NCI-H2227 treated with DMSO at 0.1 percent for 48 hours (cell line): ENCODE data around the gene SLC13A4.
"Not testable (repeated sequence)": the region's sequence is repeated elsewhere in the genome, so short reads cannot be mapped to it uniquely, and the experiment has no call there.

ENCODE experiments used
- DNase-seq: peaks from one replicate; lab custom pipeline; 2025; lab: John Stamatoyannopoulos, UW

The SLC13A4 gene

GRCh38 chr7:135662123-135662372, 65.9 kb downstream of the SLC13A4 start:
- no peak for DNase-seq

DNA sequence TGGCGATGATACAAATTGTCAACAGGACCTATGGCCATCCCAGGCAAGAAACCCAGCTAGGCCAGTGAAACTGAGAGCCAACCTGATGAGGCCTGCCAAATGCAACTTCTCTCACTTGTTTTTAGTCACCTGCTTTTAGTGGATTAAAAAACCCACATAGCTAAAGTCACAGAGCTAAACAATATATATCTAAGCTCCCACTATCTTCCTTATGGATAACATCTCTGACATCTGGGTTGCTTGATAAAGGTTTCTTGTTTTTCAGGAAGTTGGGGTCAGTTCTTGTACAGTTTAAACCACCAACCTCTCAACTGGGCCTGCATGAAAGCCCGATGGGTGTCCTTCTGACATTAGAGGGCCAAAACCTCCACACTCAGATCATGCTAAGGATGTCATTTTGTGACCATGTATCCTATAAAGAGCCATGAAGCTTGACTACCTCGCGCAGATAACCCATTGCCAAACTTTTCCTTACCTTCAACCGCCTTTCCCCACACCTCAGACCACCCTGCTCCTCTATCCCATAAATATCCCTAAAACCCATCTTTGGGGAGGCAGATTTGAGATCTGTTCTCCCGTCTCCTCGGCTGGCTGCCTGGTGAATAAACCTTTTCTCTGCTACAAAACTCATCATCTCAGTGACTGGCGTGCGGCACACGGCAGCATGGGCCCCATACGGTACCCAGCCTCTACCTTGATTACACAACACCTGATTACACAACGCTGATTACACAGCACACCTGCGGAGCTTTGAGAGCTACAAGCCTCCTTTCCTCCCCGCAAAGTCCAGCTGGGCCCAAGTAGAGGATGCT, 66.5 kb downstream of the SLC13A4 start:
- no peak for DNase-seq

GRCh38 chr7:135659159-135659846, 68.7 kb downstream of the SLC13A4 start:
- DNase-seq, result no peak

DNA sequence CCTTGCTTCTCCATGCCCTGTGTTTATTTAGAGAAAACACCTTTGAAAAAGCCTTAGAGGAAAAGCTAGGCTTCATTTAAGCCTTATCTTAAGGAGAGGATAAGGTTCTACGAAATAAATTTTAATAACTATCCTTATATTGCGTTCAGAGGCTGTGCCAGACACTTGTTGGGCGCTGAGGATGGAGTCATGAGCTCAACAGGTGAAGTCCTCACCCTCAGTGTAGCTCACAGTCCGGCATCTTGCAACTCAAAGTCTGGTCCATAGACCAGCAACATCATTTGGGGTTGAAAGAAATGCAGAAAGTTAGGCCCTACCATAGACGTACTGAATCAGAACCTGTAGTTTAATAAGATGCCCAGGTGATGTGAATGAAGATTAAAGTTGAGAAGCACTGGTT, 69.4 kb downstream of the SLC13A4 start:
- DNase-seq, result no peak

DNA sequence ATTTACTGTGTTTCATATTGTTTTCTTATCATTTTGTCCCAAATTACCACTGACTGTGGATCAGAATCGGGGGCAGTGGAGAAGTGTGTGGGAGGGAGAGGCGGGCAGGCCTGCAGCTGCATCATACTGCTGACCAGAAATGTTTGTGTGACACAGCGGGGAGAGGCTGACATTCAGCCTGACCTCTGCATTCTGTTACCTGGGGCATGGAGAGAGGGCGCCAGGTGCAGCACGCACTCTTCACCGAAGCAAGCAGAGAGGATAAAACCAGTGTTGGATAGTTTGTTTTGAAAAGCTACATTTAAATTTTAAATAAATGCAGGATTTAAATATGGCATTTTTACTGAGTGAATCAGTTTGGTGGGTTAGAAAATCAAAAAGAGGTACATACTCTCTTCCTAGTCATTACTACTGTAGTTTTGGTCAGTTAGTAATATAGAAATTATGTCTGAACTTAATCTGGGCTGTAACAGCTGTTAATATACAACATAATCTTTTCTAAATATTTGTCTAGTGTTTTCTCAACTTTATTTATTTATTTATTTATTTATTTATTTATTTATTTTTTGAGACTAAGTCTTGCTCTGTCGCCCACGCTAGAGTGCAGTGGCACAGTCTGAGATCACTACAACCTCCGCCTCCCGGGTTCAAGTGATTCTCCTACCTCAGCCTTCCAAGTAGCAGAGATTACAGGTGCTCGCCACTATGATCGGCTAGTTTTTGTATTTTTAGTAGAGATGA, 74.5 kb downstream of the SLC13A4 start:
- DNase-seq, result no peak

GRCh38 chr7:135650831-135651573, 77.0 kb downstream of the SLC13A4 start:
- no peak for DNase-seq

DNA sequence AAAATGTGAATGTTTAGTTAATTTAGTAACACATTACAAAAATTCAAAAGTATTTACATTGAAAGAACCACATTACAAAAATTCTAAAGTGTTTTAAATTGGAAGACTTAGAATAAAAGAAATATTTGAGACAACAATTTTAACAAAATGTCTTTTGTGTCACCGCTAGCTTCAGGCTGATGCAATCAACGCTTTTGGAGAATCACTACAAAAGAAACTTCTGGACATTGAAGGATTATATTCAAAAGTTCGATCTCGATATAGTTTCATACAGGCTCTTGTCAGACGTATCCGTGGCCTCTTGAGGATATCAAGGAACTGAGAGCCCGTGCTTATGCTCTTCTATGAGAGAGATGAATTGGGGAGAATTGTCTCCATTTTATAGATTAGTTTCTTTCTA, 79.8 kb downstream of the SLC13A4 start:
- no peak for DNase-seq

DNA sequence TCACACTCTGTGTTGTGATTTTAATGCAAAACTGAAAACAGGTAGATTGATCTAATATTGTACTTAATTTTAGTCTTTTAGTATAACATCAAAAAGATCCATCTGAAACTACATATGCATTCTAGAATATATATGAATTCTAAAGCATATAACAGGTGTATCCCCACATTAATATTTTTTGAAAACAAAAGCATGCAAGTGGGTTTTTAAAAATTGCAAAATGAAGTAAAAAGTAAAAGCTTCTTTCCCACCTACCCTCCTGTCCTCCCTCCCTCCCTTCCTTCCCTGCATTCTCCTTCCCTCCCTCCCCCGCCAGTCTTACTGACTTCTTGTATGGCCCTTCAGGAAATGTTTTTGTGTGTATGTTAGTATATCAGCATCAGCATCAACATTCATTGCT, 80.2 kb downstream of the SLC13A4 start:
- DNase-seq, result no peak

DNA sequence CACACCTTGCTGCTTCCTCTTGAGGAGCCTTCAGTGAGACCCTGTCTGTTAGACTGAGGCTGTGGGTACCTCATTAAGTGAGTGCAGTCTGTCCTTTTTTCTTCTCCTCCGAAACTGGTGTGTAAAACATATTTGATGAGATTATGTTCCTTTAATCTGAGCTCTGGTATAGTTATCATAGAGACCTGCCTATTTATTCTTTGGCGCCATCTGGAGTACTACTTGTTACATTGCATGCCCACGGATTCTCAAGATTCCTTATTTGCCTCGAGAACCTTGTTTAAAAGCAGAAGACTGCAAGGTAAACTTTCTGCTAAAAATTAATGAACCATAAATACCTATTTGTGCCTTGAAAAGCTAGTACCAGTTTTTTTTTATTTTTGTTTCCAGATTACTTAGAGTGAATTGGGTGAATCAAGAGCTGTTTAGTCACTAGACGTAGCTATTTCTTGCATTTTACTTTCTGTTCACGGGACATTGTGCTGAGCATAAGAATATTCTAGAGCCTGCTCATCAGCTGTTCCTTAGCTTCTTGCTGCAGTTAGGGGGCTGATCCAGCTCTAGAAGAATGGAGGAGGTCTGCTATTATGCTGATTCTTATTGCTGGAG, 82.6 kb downstream of the SLC13A4 start:
- peak; percentile 50 for DNase-seq

DNA sequence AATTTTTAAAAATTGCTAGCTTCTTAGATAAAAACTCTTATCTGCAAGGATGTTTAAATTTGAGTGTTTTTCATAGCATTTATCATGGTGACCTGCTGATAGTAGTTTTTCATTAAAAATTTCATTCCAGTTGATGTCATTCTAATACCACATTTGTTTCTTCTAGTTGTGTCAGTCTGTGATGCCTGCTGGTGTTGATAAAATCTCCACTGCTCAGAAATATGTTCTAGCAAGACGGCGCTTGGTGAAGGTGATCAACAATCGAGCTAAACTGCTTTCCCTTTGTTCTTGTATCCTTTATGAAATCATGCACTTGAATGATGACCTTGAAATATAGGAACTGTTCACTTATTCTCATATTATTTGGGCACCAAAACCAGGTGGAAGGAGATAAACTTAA, 83.3 kb downstream of the SLC13A4 start:
- no peak for DNase-seq

DNA sequence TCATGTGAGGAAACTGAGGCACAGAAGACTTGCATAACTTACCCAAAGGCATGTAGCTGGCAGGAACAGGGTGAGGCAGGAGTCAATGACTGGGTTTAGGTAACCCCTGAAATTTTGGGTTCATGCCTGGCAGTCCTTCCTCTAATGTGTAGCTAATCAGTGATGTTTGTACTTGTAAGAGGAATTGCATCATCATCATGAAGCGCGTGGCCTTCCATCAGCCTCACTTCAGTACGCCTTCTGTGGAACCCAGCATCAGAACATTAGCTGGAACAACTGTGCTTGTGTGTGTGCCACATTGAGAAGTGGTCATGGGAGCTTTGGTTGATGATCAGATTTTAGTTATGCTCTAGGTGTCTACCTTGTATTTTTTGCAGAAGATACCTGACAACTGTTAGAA, 83.8 kb downstream of the SLC13A4 start:
- DNase-seq, result no peak

DNA sequence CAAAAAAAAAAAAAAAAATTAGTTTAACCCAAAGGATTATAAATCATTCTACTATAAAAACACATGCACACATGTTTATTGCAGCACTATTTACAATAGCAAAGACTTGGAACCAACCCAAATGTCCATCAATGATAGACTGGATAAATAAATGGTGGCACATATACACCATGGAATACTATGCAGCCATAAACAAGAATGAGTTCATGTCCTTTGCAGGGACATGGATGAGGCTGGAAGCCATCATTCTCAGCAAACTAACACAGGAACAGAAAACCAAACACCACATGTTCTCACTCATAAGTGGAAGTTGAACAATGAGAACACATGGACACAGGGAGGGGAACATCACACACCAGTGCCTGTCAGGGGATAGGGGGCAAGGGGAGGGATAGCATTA, 88.3 kb downstream of the SLC13A4 start:
- DNase-seq, result not testable (repeated sequence)

DNA sequence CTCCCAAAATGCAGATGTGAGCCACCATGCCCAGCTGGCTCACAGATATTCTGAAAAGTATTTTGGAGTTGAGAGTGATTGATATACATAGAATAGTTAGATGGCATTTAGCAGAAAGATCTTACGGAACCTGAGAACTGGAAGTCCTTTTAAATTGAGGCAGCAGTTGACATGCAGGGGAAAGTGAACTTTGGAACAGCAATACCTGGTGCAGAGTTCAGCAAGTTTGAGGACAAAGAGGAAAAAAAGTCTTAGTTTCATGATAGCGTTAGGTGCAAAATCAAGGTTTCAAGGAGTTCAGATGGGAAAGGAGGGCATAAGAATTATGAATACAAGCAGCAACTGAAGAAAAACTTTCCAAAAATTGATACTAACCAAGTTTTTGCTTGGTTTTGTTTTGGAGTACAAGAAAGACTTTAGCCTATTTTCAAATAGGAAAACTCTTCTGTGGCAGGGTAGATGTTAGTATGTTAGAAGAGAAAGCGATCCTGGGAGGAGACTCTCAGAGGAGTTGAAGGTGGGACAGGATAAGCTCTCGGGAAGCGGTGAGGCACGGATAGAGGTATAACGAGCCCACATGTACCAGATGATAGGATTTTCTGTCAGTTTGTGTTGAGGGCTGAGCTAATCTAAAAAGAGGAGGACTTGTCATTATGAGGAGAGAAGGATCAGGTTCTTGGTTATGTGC, 93.7 kb downstream of the SLC13A4 start:
- no peak for DNase-seq
